Measurements from ENCODE around the gene LPP. TPM values are rescaled to one million over a fixed set of nuclear protein-coding genes. Genes with fewer than 3 reads are reported as not detected.
A peak's percentile ranks its signal among the peaks of the same experiment; 100 is the strongest.

LPP gene
- total RNA-seq, 1 donor: 77.4 TPM

- DNase-seq (ENCODE audit: insufficient read length, low spot score, missing footprints): no peak
- Histone ChIP-seq H3K36me3 (ENCODE audit: insufficient read depth, low read length) (no peaks in the 10 kb centered on the region), H3K27me3 (ENCODE audit: insufficient read depth, low read length) (no peaks in the 10 kb centered on the region), H3K4me3 (ENCODE audit: insufficient read depth, low read length) (no peak overlapping the region), H2AFZ (ENCODE audit: low read length) (no peak overlapping the region), H3K4me2 (ENCODE audit: insufficient read depth, low read length) (no peak overlapping the region), H3K27ac (ENCODE audit: low read depth, low read length) (no peak overlapping the region), H3K9me3 (ENCODE audit: low read depth, low read length) (no peaks in the 10 kb centered on the region), H4K20me1 (ENCODE audit: insufficient read depth, low read length) (no peaks in the 10 kb centered on the region), H3K4me1 (ENCODE audit: insufficient read depth, low read length) (peaks cover 34% of the 10 kb centered on the region), H3K79me2 (ENCODE audit: insufficient read depth, low read length) (peaks cover 55% of the 10 kb centered on the region)
- TF ChIP-seq CTCF (IDR thresholded peaks at IDR 0.05; ENCODE audit: extremely low read depth, low read depth, low read length): no peak
Observed at GRCh38 chr3:188470508-188471130, 316.7 kb downstream of the LPP start.

- H3K4me1 ChIP-seq (ENCODE audit: insufficient read depth, low read length): peaks cover 34% of the 10 kb centered on the region
- H3K36me3 ChIP-seq (ENCODE audit: insufficient read depth, low read length): no peaks in the 10 kb centered on the region
- H3K4me3 ChIP-seq (ENCODE audit: insufficient read depth, low read length): no peak overlapping the region
- H4K20me1 ChIP-seq (ENCODE audit: insufficient read depth, low read length): no peaks in the 10 kb centered on the region
- no peaks in the 10 kb centered on the region for H3K27me3 ChIP-seq (ENCODE audit: insufficient read depth, low read length)
- TF ChIP-seq CTCF (IDR thresholded peaks at IDR 0.05; ENCODE audit: extremely low read depth, low read depth, low read length): no peak
- H3K79me2 ChIP-seq (ENCODE audit: insufficient read depth, low read length): peaks cover 50% of the 10 kb centered on the region
- H3K9me3 ChIP-seq (ENCODE audit: low read depth, low read length): no peaks in the 10 kb centered on the region
- H3K27ac ChIP-seq (ENCODE audit: low read depth, low read length): peak overlapping the region; percentile 54
- DNase-seq (ENCODE audit: insufficient read length, low spot score, missing footprints): no peak
- H2AFZ ChIP-seq (ENCODE audit: low read length): no peak overlapping the region
- peak overlapping the region; percentile 16 for H3K4me2 ChIP-seq (ENCODE audit: insufficient read depth, low read length)
Observed at GRCh38 chr3:188471723-188472122, 317.8 kb downstream of the LPP start.

- Histone ChIP-seq H3K4me3 (ENCODE audit: insufficient read depth, low read length) (no peak overlapping the region), H2AFZ (ENCODE audit: low read length) (no peak overlapping the region), H3K4me2 (ENCODE audit: insufficient read depth, low read length) (peak overlapping the region; percentile 16), H3K4me1 (ENCODE audit: insufficient read depth, low read length) (peaks cover 34% of the 10 kb centered on the region), H3K9me3 (ENCODE audit: low read depth, low read length) (no peaks in the 10 kb centered on the region), H3K27ac (ENCODE audit: low read depth, low read length) (peak overlapping the region; percentile 54), H3K36me3 (ENCODE audit: insufficient read depth, low read length) (no peaks in the 10 kb centered on the region), H4K20me1 (ENCODE audit: insufficient read depth, low read length) (no peaks in the 10 kb centered on the region), H3K79me2 (ENCODE audit: insufficient read depth, low read length) (peaks cover 54% of the 10 kb centered on the region), H3K27me3 (ENCODE audit: insufficient read depth, low read length) (no peaks in the 10 kb centered on the region)
- TF ChIP-seq CTCF (IDR thresholded peaks at IDR 0.05; ENCODE audit: extremely low read depth, low read depth, low read length): no peak
- peak; percentile 26 for DNase-seq (ENCODE audit: insufficient read length, low spot score, missing footprints)
Observed at GRCh38 chr3:188472336-188472735, 318.4 kb downstream of the LPP start.

GRCh38 chr3:188473045-188473444, 319.1 kb downstream of the LPP start:
- TF ChIP-seq CTCF (IDR thresholded peaks at IDR 0.05; ENCODE audit: extremely low read depth, low read depth, low read length): no peak
- peaks cover 31% of the 10 kb centered on the region for H3K4me1 ChIP-seq (ENCODE audit: insufficient read depth, low read length)
- no peak overlapping the region for H3K4me3 ChIP-seq (ENCODE audit: insufficient read depth, low read length)
- no peaks in the 10 kb centered on the region for H4K20me1 ChIP-seq (ENCODE audit: insufficient read depth, low read length)
- peaks cover 50% of the 10 kb centered on the region for H3K79me2 ChIP-seq (ENCODE audit: insufficient read depth, low read length)
- peak overlapping the region; percentile 54 for H3K27ac ChIP-seq (ENCODE audit: low read depth, low read length)
- H3K4me2 ChIP-seq (ENCODE audit: insufficient read depth, low read length): no peak overlapping the region
- H2AFZ ChIP-seq (ENCODE audit: low read length): no peak overlapping the region
- no peak for DNase-seq (ENCODE audit: insufficient read length, low spot score, missing footprints)
- H3K9me3 ChIP-seq (ENCODE audit: low read depth, low read length): no peaks in the 10 kb centered on the region
- no peaks in the 10 kb centered on the region for H3K27me3 ChIP-seq (ENCODE audit: insufficient read depth, low read length)
- H3K36me3 ChIP-seq (ENCODE audit: insufficient read depth, low read length): no peaks in the 10 kb centered on the region
